H1 (cell line): Measurements from ENCODE around the gene MPP3. TPM values are rescaled to one million over a fixed set of nuclear protein-coding genes. Genes with fewer than 3 reads are reported as not detected.

Experiments used
- CBX8 ChIP-seq: fragments of 300-800, 300-1000 bp; sonication (generic); IDR thresholded peaks from 2 replicates; pipeline ENCODE4 v1.7.1; 2016; ENCODE audit warnings: low read depth, low read length, borderline replicate concordance
- CHD7 ChIP-seq: fragments of 300-600 bp; sonication (generic); IDR thresholded peaks from 2 replicates; pipeline ENCODE4 v1.7.1; 2012; ENCODE audit warnings: low read length, moderate library complexity, mild to moderate bottlenecking, inconsistent platforms; ENCODE audit not compliant: insufficient replicate concordance
- E2F6 ChIP-seq: IDR thresholded peaks from 2 replicates; pipeline ENCODE4 v1.6.1; 2012; ENCODE audit warnings: inconsistent platforms
- KDM1A ChIP-seq: fragments of 200-600, 300-600 bp; sonication (generic); IDR thresholded peaks from 2 replicates; pipeline ENCODE4 v1.7.1; 2016; ENCODE audit warnings: mild to moderate bottlenecking, low read length, borderline replicate concordance
- RBBP5 ChIP-seq: IDR thresholded peaks from 2 replicates; pipeline ENCODE4 v1.7.1; 2012; ENCODE audit warnings: low read depth, mild to moderate bottlenecking, inconsistent platforms, low read length, moderate library complexity, borderline replicate concordance
- SIN3A ChIP-seq, 2 experiments: IDR thresholded peaks in 1 of 2; conservative IDR thresholded peaks in 1 of 2; 2 replicates each; pipeline ENCODE4 v1.6.1; 2011 to 2012; ENCODE audit warnings: low read length in 2 of 2, improper control_type of control experiment in 1 of 2, low read depth in 1 of 2, mild to moderate bottlenecking in 1 of 2
- SP1 ChIP-seq: IDR thresholded peaks from 2 replicates; pipeline ENCODE4 v1.6.1; 2011; ENCODE audit warnings: low read depth, low read length
- TEAD4 ChIP-seq: IDR thresholded peaks from 2 replicates; pipeline ENCODE4 v1.6.1; 2012; ENCODE audit warnings: low read depth, low read length, inconsistent platforms, mixed read lengths
- polyA plus RNA-seq, 7 experiments: library from polyadenylated mRNA; depleted of rRNA in 3 of 7; stranded (reverse) in 5 of 7; unstranded in 2 of 7; fragments of >200 nt in 5 of 7; fragments of 200-250 nt in 2 of 7; gene quantifications; 1 replicate in 5 of 7; 2 replicates in 1 of 7; 4 replicates in 1 of 7; pipeline versions ENCODE4 v1.2.1 to v1.2.3, GENCODE V29; 2011 to 2013; ENCODE audit warnings: missing spikeins in 2 of 7, mixed read lengths in 2 of 7
- total RNA-seq: library from RNA; stranded (reverse); fragmentation: NEBNext Ultra II Directional; extraction: Animal tissue kit (Norgen Biotek cat#: 25700); gene quantifications from 2 replicates; pipeline ENCODE4 v1.2.1, GENCODE V29; 2021

The MPP3 gene
- total and polyA plus RNA-seq, 2 of the 8 experiments (the other 6 are each of a cell fraction or from before 2014, with no cell fraction given): 3.1 to 6.1 TPM

GRCh38 chr17:43842975-43843325 is 10.0 kb upstream of the MPP3 start (continued):
- TF ChIP-seq CHD7 (no peak), SIN3A (conservative IDR thresholded peaks at IDR 0.05 in 1 of 2, IDR thresholded peaks at IDR 0.05 in 1 of 2; ENCODE audit: low read depth in 1 of 2, low read length in 2 of 2) (no peak), RBBP5 (no peak), TEAD4 (no peak), E2F6 (no peak), SP1 (no peak), CBX8 (no peak), KDM1A (no peak)
